GM19455 (cell line): ENCODE measurements around the gene ZNF808.
"Not testable (repeated sequence)": the region's sequence is repeated elsewhere in the genome, so short reads cannot be mapped to it uniquely, and the experiment has no call there.

ENCODE experiments used
- ATAC-seq: cut with Tn5 transposase; IDR thresholded peaks from one replicate; pipeline ENCODE4 v1.9.1; 2021; ENCODE audit not compliant: unreplicated experiment

The ZNF808 gene

DNA sequence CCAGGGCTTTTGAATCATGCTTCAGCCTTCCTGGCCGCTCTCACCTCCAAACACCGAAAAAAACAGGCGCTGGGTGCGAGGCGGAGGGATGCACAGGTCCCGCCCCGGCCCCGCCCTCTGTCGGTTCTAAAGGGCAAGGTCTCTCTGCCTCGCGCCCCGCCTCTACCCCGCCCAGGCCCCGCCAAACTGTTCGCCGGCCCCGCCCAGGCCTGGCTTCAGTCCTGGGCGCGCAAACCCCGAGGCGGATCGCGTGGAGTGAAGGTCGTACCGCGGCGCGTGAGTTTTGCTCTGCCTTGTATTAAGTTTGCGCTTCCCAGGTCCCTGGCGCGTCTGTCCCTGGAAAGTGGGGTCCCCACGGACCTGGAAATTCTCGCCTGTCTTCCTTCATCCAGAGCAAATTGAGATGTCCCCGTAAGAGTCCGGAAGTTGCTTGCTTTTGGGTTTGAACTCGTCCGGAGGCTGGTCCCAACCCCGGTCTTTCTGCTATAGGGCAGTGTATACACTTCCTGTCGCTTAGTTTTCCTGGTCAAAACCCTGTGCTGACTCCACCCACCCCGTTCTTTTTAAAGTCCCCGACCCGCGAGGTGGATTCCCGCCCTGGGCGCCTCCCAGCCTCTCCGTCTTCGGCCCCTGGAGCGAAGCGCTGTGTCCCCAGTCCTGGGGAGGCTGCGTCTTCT, 8.4 kb downstream of the ZNF808 start:
- peak; percentile 85 for ATAC-seq

DNA sequence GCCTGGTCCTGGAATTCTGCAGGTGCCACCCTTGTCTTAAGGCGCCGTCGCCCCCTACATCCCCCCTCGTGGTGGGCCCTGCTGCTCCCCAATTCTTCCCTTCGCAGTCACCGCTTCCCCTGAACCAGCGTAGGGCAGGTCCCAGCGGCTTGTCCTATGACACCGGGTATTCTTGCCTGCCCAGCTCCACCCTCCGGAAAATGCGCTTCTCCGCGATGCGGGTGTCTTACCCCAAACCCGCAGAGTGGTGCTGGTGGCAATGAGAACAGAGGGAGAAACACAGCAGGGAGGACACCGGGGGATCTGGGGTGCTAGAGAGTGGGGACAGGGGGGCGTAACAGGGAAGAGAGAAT, 9.0 kb downstream of the ZNF808 start:
- ATAC-seq: no peak

DNA sequence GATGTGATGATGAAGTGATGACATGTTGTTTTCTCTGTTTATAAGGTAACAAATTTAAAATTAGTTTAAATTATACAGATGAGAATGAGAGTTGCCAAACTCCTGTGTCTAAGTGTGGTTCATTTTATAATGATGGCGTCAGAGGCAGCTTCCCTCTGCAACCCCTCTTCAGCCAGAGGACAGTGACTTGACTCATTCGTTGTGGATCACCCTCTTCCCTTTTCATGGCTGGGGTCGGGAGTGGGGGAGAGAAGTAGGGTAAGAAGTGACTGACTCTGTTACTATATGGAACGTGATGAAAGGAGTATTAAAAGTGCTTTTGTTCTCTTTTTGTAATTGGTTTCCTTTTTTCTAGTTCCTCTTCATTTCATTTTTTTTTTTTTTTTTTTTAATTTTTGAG, 11.3 kb downstream of the ZNF808 start:
- not testable (repeated sequence) for ATAC-seq

GRCh38 chr19:52541176-52541575, 13.7 kb downstream of the ZNF808 start:
- not testable (repeated sequence) for ATAC-seq

- ATAC-seq: no peak
Measured at GRCh38 chr19:52541608-52542007, 14.1 kb downstream of the ZNF808 start.

GRCh38 chr19:52542541-52542940, 15.1 kb downstream of the ZNF808 start:
- not testable (repeated sequence) for ATAC-seq

DNA sequence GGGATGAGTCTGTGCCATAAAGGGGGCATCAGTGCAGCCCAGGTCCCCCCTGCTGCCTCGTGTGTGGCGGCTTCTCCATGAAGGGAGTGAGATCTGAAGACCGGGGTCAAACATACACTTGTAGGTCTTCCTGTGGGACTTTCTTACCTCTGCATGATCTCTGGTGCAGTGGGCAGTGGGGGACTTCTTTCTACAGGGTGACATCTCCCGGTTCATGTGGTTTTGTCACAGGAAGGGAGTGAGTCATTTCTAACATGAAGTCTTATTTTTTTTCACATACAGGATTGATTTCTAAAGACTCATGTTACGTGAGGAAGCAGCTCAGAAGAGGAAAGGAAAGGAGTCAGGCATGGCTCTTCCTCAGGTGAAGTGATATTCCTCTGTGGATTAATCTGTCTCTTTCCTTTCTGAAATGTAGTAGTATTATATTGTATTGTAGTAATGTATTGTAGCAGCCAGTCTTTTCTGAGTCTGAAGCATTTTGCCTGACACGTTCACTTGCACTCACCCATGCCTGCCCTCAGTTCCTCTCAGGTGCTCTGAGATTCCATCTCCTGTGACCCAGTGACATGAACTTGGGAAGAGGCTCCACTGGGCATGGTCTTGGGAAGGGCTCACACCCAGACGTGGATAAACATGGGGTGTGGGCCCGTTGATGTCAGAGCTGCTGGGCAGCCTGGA, 15.7 kb downstream of the ZNF808 start:
- no peak for ATAC-seq

DNA sequence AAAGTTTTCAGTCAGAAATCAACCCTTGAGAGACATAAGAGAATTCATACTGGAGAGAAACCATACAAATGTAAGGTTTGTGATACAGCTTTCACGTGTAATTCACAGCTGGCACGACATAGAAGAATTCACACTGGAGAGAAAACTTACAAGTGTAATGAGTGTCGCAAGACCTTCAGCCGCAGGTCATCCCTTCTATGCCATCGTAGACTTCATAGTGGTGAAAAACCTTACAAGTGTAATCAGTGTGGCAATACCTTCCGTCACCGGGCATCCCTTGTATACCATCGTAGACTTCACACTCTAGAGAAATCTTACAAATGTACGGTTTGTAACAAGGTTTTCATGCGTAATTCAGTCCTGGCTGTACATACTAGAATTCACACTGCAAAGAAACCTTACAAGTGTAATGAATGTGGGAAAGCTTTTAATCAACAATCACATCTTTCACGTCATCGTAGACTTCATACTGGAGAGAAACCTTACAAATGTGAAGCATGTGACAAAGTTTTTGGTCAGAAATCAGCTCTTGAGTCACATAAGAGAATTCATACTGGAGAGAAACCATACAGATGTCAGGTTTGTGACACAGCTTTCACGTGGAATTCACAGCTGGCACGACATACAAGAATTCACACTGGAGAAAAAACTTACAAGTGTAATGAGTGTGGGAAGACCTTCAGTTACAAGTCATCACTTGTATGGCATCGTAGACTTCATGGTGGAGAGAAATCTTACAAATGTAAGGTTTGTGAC, 26.9 kb downstream of the ZNF808 start:
- ATAC-seq: no peak

- ATAC-seq: no peak
Measured at GRCh38 chr19:52557231-52557995, 29.9 kb downstream of the ZNF808 start.

- not testable (repeated sequence) for ATAC-seq
Measured at GRCh38 chr19:52558732-52559445, 31.4 kb downstream of the ZNF808 start.

- not testable (repeated sequence) for ATAC-seq
Measured at GRCh38 chr19:52561611-52562010, 34.1 kb downstream of the ZNF808 start.

GRCh38 chr19:52566121-52566520, 38.7 kb downstream of the ZNF808 start:
- ATAC-seq: no peak

- ATAC-seq: no peak
Measured at GRCh38 chr19:52566588-52566987, 39.1 kb downstream of the ZNF808 start.

DNA sequence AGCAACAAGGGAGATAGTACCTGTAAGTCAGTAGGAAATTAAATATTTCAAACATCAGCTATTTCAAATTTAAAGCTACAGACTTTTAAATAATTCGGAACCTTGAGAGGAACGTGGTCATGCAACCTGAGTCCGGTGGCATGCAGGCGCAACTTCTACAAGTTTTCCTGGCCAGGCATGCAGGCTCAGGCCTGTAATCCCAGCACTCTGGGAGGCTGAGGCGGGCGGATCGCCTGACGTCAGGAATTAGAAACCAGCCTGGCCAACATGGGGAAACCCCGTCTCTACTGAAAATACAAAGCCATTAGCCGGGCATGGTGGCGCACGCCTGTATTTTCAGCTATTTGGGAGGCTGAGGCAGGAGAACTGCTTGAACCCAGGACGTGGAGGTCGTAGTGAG, 40.5 kb downstream of the ZNF808 start:
- ATAC-seq: no peak

GRCh38 chr19:52569638-52569999, 42.2 kb downstream of the ZNF808 start:
- not testable (repeated sequence) for ATAC-seq

GRCh38 chr19:52570000-52570861, 42.8 kb downstream of the ZNF808 start, which contains the start of gene ZNF701:
TSS of gene ZNF701 (plus strand) at chr19:52570287. CDS start at chr19:52574148, 3,861 bp downstream.
- peak; percentile 91 for ATAC-seq

GRCh38 chr19:52584736-52585440, 57.4 kb downstream of the ZNF808 start:
- no peak for ATAC-seq

GRCh38 chr19:52585604-52586003, 58.1 kb downstream of the ZNF808 start:
- no peak for ATAC-seq

DNA sequence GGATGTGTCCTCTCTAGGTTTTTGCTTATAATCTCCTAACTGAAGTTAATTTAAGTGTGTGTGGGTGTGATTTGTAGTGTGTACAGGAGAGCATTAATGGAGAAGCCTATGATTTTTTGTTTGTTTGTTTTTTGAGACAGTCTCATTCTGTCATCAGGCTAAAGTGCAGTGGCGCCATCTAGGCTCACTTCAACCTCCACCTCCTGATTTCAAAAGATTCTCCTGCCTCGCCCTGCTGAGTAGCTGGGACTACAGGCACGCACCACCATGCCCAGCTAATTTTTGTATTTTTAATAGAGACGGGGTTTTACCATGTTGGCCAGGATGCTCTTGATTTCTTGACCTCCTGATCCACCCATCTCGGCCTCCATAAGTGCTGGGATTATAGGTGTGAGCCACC, 63.3 kb downstream of the ZNF808 start:
- ATAC-seq: no peak
